Activated T-helper 2 cell treated with anti-CD3 and anti-CD28 coated beads, Interferon-gamma antibody, Interleukin-2, Interleukin-4, amounts not matched to agents 10 μg/mL and 5 μg/mL and 100 μg/mL, durations not matched to agents 14 hours and 24 hours and 36 hours (primary cell): ENCODE data around the gene FNDC3A. TPM values are rescaled to one million over a fixed set of nuclear protein-coding genes. Genes with fewer than 3 reads are reported as not detected.

Experiments used
- DNase-seq: peaks from one replicate; pipeline ENCODE4 v3.0.0; 2021; ENCODE audit warnings: low spot score
- H3K27ac Mint-ChIP-seq: one replicate; pipeline ENCODE4 v1.8.0; 2021; ENCODE audit warnings: mixed read lengths
- H3K27me3 Mint-ChIP-seq: one replicate; pipeline ENCODE4 v1.8.0; 2021; ENCODE audit warnings: low read depth, mixed read lengths
- H3K36me3 Mint-ChIP-seq: one replicate; pipeline ENCODE4 v1.8.0; 2021; ENCODE audit warnings: low read depth, mixed read lengths
- H3K4me1 Mint-ChIP-seq: one replicate; pipeline ENCODE4 v1.8.0; 2021; ENCODE audit warnings: low read depth, mixed read lengths
- H3K4me3 Mint-ChIP-seq: one replicate; pipeline ENCODE4 v1.8.0; 2021; ENCODE audit warnings: low read depth, mild to moderate bottlenecking, moderate library complexity, mixed read lengths
- H3K9me3 Mint-ChIP-seq: one replicate; pipeline ENCODE4 v1.8.0; 2021; ENCODE audit warnings: mixed read lengths
- intact Hi-C: fragments of 100-400 bp; cut with micrococcal nuclease; formaldehyde crosslinking; loops from one replicate; pipeline ENCODE4 v1.15.1; 2023
- total RNA-seq: library from RNA; stranded (reverse); gene quantifications from 2 replicates; pipeline ENCODE4 v1.2.3, GENCODE V29; 2022

The FNDC3A gene
- total RNA-seq, 1 donor from 2014 or later, result 21.7 TPM

DNA sequence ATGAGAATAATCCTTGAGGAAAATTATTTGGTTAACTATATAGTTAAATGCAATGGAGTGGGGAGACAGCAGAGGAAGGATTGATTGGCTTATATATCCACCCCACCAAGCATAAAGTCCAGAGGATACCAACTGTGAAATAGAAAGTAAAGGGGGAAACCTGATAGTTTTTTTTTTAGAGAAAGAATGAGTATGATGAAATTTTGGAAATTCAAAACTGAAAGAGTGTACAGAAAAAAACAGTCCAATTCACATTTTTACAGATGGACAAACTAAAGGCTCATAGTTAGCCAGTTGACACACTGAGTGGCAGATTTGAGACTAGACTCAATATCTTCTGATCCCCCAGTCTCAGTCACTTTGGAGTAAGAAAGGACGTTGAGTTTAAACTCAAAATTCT is 51.1 kb downstream of the FNDC3A start:
- peaks cover 3% of the 10 kb centered on the region for H3K4me1 Mint-ChIP-seq
- H3K27me3 Mint-ChIP-seq, result no peaks in the 10 kb centered on the region
- no peak overlapping the region for H3K27ac Mint-ChIP-seq
- H3K4me3 Mint-ChIP-seq, result no peak overlapping the region
- H3K9me3 Mint-ChIP-seq, result peaks cover 36% of the 10 kb centered on the region
- DNase-seq, result no peak
- H3K36me3 Mint-ChIP-seq, result peaks cover 41% of the 10 kb centered on the region
- intact Hi-C loops, result no loop called here

DNA sequence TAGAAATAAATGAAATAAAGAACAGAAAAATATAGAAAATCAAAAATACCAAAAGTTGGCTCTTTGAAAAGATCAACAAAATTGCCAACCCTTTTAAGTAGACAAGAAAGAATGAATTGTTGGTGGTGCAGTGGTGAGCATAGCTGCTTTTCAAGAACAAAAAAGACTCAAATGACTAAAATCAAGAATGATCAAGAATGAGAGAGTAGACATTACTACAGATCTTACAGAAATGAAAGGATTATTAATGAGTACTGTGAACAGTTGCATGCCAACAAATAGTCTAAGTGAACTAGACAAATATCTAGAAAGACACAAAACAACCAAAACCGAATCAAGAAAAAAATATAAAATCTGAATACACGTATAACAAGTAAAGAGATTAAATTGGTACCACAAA is 53.9 kb downstream of the FNDC3A start:
- no peak overlapping the region for H3K27ac Mint-ChIP-seq
- intact Hi-C loops, result no loop called here
- H3K9me3 Mint-ChIP-seq, result peaks cover 32% of the 10 kb centered on the region
- H3K4me3 Mint-ChIP-seq, result no peak overlapping the region
- no peak for DNase-seq
- no peaks in the 10 kb centered on the region for H3K27me3 Mint-ChIP-seq
- H3K36me3 Mint-ChIP-seq, result peaks cover 31% of the 10 kb centered on the region
- peaks cover 3% of the 10 kb centered on the region for H3K4me1 Mint-ChIP-seq

DNA sequence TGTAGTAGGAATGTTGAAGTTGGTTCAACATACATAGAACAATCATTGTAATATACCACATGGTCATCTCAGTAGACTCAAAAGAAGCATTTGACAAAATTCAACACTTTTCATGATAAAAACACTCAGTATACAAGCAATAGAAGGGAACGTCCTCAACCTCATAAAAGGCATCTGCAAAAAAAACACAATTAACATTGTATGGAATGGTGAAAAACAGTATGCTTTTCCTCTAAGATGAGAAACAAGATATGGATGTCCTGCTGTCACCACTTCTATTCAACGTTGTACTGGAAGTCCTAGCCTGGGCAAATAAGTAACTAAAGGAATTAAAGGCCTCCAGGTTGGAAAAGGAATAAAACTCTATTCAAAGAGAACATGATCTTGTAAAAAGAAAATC is 54.5 kb downstream of the FNDC3A start:
- no peaks in the 10 kb centered on the region for H3K27me3 Mint-ChIP-seq
- H3K9me3 Mint-ChIP-seq, result peaks cover 32% of the 10 kb centered on the region
- DNase-seq, result no peak
- H3K4me3 Mint-ChIP-seq, result no peak overlapping the region
- H3K36me3 Mint-ChIP-seq, result peaks cover 31% of the 10 kb centered on the region
- intact Hi-C loops, result no loop called here
- H3K27ac Mint-ChIP-seq, result no peak overlapping the region
- peaks cover 3% of the 10 kb centered on the region for H3K4me1 Mint-ChIP-seq

DNA sequence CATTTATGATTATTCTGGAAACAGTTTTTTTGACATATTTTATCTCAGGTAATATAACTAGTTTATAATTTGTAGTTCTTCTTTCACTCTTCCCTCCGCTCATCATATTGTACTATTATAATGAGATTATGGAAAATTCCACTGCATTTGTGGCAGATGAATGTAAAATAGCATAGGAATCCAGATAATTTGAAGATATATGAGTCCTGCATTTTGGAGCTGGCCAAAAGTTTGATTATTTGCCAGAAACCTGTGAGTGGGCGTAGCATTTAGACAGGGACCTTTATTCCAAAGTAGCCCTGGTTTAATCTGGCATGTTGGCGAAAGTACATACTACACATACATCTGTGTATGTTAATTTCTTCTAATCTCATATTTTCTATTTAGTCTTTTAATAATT is 65.2 kb downstream of the FNDC3A start:
- intact Hi-C loops, result no loop called here
- Mint-ChIP-seq H3K9me3 (no peaks in the 10 kb centered on the region), H3K36me3 (peaks cover 3% of the 10 kb centered on the region), H3K4me3 (no peak overlapping the region), H3K4me1 (no peaks in the 10 kb centered on the region), H3K27ac (no peak overlapping the region), H3K27me3 (no peaks in the 10 kb centered on the region)
- no peak for DNase-seq

DNA sequence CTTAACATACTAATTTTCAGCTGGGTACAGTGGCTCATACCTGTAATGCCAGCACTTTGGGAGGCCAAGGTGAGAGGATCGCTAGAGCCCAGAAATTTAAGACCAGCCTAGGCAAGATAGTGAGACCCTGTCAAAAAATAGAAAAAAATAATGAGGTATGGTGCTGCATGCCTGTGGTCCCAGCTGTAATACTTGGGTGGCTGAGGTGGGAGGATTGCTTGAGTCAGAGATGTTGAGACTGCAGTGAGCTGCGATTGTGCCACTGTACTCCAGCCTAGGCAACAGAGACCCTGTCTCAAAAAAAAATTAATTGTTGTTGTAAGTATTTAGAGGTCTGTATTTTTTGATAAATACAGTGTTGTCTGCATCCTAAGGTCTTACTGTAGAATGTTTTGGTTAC is 66.8 kb downstream of the FNDC3A start:
- intact Hi-C loops, result no loop called here
- H3K27ac Mint-ChIP-seq, result no peak overlapping the region
- DNase-seq, result no peak
- no peak overlapping the region for H3K4me3 Mint-ChIP-seq
- H3K36me3 Mint-ChIP-seq, result peaks cover 3% of the 10 kb centered on the region
- no peaks in the 10 kb centered on the region for H3K27me3 Mint-ChIP-seq
- peaks cover 2% of the 10 kb centered on the region for H3K4me1 Mint-ChIP-seq
- no peaks in the 10 kb centered on the region for H3K9me3 Mint-ChIP-seq

DNA sequence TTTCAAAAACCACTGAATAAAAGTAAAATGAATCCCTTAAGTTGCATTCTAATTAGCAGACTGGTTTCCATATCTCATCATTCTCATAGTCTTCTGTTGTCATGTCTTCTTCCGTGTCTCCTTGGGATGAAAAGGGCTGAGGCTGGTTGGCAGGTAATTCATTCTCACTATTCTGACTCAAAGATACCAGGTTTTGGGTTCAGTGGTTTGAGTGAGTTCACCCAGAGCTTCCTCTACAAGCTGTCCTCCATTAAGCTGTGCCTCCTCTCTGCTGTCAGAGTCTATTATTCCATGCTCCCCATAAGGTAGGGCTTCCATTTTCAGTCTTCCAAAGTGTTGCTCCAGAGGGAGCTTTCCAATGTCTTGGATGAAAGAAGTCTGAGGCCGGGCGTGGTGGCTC is 68.3 kb downstream of the FNDC3A start:
- H3K36me3 Mint-ChIP-seq, result peaks cover 7% of the 10 kb centered on the region
- no peak for DNase-seq
- H3K4me3 Mint-ChIP-seq, result no peak overlapping the region
- H3K27me3 Mint-ChIP-seq, result no peaks in the 10 kb centered on the region
- peaks cover 5% of the 10 kb centered on the region for H3K9me3 Mint-ChIP-seq
- intact Hi-C loops, result no loop called here
- H3K4me1 Mint-ChIP-seq, result peaks cover 7% of the 10 kb centered on the region
- H3K27ac Mint-ChIP-seq, result no peak overlapping the region

DNA sequence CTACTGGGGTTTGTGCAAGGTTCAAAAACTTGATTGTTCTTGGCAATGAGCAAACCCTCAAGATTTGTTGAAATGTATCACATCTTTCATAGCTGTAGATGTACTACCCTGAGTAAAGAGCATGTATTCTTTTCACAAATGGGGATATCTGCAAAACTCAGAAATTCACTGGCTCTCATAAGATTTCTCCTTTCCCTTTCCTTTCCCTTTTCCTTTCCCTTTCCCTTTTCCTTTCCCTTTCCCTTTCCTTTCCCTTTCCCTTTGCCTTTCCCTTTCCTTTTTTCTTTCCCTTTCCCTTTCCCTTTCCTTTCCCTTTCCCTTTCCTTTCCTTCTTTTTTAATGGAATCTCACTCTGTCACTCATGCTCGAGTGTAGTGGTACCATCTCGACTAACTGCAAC is 69.1 kb downstream of the FNDC3A start:
- Mint-ChIP-seq H3K36me3 (peaks cover 7% of the 10 kb centered on the region), H3K27ac (no peak overlapping the region), H3K9me3 (peaks cover 10% of the 10 kb centered on the region), H3K4me3 (no peak overlapping the region), H3K27me3 (no peaks in the 10 kb centered on the region), H3K4me1 (peaks cover 7% of the 10 kb centered on the region)
- no peak for DNase-seq
- intact Hi-C loops, result no loop called here

DNA sequence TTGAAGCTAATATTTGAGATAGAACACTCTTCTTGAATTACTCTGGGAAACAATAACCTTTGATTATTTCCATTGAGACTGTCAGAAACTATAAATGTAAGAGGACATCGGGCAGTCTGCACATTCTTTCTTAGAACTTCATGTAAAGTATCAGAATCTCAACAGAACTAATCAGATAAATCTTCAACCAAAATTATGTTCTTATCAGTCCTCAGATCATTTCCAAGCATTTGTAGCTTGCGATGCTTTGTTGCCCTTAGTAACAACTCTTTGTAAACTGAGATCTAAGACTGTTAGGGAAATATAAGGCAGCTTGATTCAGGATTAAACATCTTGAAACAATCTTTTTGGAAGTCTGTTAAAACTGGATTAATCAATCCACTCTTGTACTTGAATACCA is 70.3 kb downstream of the FNDC3A start:
- DNase-seq, result no peak
- peaks cover 7% of the 10 kb centered on the region for H3K36me3 Mint-ChIP-seq
- H3K27ac Mint-ChIP-seq, result no peak overlapping the region
- peaks cover 15% of the 10 kb centered on the region for H3K9me3 Mint-ChIP-seq
- no peak overlapping the region for H3K4me3 Mint-ChIP-seq
- intact Hi-C loops, result no loop called here
- no peaks in the 10 kb centered on the region for H3K27me3 Mint-ChIP-seq
- H3K4me1 Mint-ChIP-seq, result peaks cover 7% of the 10 kb centered on the region

DNA sequence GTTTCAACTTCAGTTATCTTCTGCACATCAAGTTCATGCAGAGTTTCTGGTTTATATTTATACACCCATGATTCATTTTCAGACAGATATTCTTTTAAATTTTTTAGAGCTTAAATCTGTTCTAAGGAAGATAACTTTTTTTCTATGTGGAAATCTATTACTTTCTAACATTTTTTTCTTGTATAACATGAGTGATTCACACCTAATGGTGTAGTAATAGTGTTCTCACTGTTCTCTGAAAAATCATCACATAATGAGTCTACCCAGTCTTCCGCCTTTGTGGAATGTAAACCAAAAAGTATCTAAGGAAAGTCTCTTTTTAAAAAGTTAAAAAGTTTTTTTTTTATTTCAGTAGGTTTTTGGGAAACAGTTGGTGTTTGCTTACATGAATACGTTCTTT is 70.8 kb downstream of the FNDC3A start:
- H3K9me3 Mint-ChIP-seq, result peaks cover 15% of the 10 kb centered on the region

DNA sequence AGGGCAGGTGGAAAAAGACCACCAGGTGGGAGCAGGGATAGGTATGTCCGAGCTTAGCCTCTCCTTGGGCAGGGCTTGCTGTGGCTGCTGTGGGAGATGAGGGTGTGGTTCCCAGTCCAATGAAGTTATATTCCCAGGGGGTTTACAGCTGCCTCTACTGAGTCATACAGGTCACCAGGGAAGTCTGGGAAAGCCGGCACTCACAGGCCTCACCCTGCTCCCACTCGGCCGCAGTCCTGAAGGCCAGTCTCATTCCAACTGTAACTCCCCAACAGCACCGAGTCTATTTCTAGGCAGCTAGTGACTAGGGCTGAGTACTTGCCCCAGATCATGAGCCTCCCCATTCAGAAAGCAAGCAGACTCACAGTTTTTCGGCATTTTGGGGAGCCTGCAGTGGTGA is 77.1 kb downstream of the FNDC3A start:
- Mint-ChIP-seq H3K9me3 (peaks cover 15% of the 10 kb centered on the region), H3K27ac (no peak overlapping the region)
- DNase-seq, result no peak

More for the DNA sequence above, 70.8 kb downstream of the FNDC3A start:
- intact Hi-C loops, result no loop called here
- H3K4me1 Mint-ChIP-seq, result peaks cover 7% of the 10 kb centered on the region
- H3K27me3 Mint-ChIP-seq, result no peaks in the 10 kb centered on the region
- H3K4me3 Mint-ChIP-seq, result no peak overlapping the region
- H3K36me3 Mint-ChIP-seq, result peaks cover 7% of the 10 kb centered on the region
- no peak overlapping the region for H3K27ac Mint-ChIP-seq
- no peak for DNase-seq

DNA sequence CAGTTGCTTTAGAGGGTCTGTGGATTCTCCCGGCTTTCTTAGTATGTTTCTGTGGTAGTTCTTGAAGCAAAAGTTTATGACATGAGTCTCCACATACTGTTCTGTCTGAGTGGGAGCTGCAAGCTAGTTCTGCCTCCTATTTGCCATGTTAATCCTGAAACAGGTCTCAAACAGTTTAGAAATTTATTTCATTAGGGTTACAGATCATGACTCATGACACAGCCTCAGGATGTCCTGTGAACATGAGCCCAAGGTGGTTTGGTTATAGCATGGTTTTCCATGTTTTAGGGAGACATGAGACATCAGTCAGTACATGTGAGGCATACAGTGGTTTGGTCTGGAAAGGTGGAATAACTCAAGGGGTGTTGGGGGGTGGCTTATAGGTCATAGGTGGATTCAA is 77.5 kb downstream of the FNDC3A start:
- no peak overlapping the region for H3K4me3 Mint-ChIP-seq
- H3K36me3 Mint-ChIP-seq, result peaks cover 8% of the 10 kb centered on the region
- H3K27ac Mint-ChIP-seq, result no peak overlapping the region

More for the DNA sequence above, 77.1 kb downstream of the FNDC3A start:
- intact Hi-C loops, result no loop called here
- H3K36me3 Mint-ChIP-seq, result peaks cover 5% of the 10 kb centered on the region
- H3K27me3 Mint-ChIP-seq, result no peaks in the 10 kb centered on the region
- H3K4me3 Mint-ChIP-seq, result no peak overlapping the region
- H3K4me1 Mint-ChIP-seq, result peaks cover 5% of the 10 kb centered on the region

DNA sequence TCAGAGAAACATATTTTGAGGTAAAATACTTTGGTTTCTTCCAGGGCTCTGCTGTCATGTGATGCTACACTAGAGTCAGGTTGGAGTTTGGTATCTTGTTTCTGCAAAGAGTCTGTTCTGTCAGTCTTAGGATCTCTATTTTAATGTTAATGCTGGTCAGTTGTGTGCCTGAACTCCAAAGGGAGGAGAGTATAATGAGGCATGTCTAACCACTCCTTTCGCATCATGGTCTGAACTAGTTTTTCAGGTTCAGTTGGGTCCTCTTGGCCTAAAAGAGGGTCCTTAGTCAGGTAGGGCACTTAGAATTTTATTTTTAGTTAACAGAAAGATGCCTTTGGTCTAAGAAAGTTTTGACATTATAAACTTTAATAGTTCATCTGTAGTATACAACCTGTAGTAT is 78.2 kb downstream of the FNDC3A start:
- DNase-seq, result no peak
- H3K27ac Mint-ChIP-seq, result no peak overlapping the region
- H3K36me3 Mint-ChIP-seq, result peaks cover 3% of the 10 kb centered on the region
- H3K4me1 Mint-ChIP-seq, result no peaks in the 10 kb centered on the region
- intact Hi-C loops, result no loop called here
- no peaks in the 10 kb centered on the region for H3K27me3 Mint-ChIP-seq
- H3K9me3 Mint-ChIP-seq, result peaks cover 10% of the 10 kb centered on the region
- H3K4me3 Mint-ChIP-seq, result no peak overlapping the region

More for the DNA sequence above, 77.5 kb downstream of the FNDC3A start:
- Mint-ChIP-seq H3K9me3 (peaks cover 15% of the 10 kb centered on the region), H3K4me1 (peaks cover 5% of the 10 kb centered on the region), H3K27me3 (no peaks in the 10 kb centered on the region)
- no peak for DNase-seq
- intact Hi-C loops, result no loop called here

DNA sequence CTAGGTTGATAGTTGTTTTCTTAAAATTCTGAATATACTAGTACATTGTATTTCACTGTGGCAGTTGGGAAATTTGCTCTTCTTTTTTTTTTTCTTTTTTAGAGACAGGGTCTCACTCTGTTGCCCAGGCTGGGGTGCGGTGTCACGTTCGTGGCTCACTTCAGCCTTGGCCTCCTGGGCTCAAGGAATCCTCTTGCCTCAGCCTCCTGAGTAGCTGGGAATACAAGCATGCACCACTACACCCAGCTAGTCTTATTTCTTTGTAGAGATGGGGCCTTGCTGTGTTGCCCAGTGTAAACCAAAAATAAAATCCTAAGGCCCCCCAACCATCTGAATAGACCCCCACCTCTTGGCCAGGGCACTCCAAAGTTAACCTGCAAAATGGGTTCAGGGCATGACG is 79.3 kb downstream of the FNDC3A start:
- no peak overlapping the region for H3K27ac Mint-ChIP-seq
- peaks cover 5% of the 10 kb centered on the region for H3K9me3 Mint-ChIP-seq
- DNase-seq, result no peak
- peaks cover 3% of the 10 kb centered on the region for H3K36me3 Mint-ChIP-seq
- no peaks in the 10 kb centered on the region for H3K4me1 Mint-ChIP-seq
- H3K4me3 Mint-ChIP-seq, result no peak overlapping the region
- intact Hi-C loops, result no loop called here
- no peaks in the 10 kb centered on the region for H3K27me3 Mint-ChIP-seq

DNA sequence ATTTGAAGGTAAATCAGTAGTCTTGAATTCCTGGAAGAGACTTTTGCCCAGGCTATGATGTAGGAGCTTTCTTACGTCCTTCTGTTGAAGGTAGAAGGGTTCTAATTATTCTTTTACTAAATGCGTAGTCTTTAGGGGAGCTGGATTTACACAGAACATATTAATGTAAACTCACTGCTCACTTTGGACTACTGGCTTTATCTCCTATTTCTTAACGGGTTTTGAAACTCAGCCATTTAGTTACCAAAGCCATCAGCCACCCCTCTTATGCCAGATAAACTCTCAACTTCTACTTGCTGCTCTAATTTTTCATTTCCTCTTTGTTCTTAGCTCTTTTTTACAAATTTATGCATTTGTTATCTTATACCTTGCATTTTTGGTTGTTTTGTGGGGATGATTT is 81.5 kb downstream of the FNDC3A start:
- intact Hi-C loops, result no loop called here
- H3K36me3 Mint-ChIP-seq, result peaks cover 3% of the 10 kb centered on the region
- no peaks in the 10 kb centered on the region for H3K27me3 Mint-ChIP-seq
- H3K9me3 Mint-ChIP-seq, result no peaks in the 10 kb centered on the region
- no peak overlapping the region for H3K27ac Mint-ChIP-seq
- peaks cover 6% of the 10 kb centered on the region for H3K4me1 Mint-ChIP-seq
- DNase-seq, result no peak
- no peak overlapping the region for H3K4me3 Mint-ChIP-seq
